ENCODE measurements around the gene BTBD16. TPM values are rescaled to one million over a fixed set of nuclear protein-coding genes. Genes with fewer than 3 reads are reported as not detected.
A peak's percentile ranks its signal among the peaks of the same experiment; 100 is the strongest.

The BTBD16 gene
- total RNA-seq, 1 donor from 2014 or later: 0.35 TPM

- intact Hi-C loops (cut with DNase I): no loop called here
- H3K36me3 ChIP-seq: peaks cover 86% of the 10 kb centered on the region
- no peaks in the 10 kb centered on the region for H3K4me1 ChIP-seq
- H3K27me3 ChIP-seq: no peaks in the 10 kb centered on the region
- no peak for ATAC-seq
- DNase-seq: no peak
- no peaks in the 10 kb centered on the region for H3K9me3 ChIP-seq
- no peak overlapping the region for H3K27ac ChIP-seq
- H3K4me3 ChIP-seq: no peak overlapping the region
- TF ChIP-seq CTCF (IDR thresholded peaks at IDR 0.05): no peak
Measured at GRCh38 chr10:122243550-122243949, 27.5 kb upstream of the BTBD16 start.

- Histone ChIP-seq H3K9me3 (no peaks in the 10 kb centered on the region), H3K27me3 (no peaks in the 10 kb centered on the region), H3K4me1 (no peaks in the 10 kb centered on the region), H3K4me3 (no peak overlapping the region), H3K27ac (no peak overlapping the region), H3K36me3 (peaks cover 86% of the 10 kb centered on the region)
- no peak for ATAC-seq
- TF ChIP-seq CTCF (IDR thresholded peaks at IDR 0.05): no peak
- DNase-seq: no peak
- intact Hi-C loops (cut with DNase I): no loop called here
Measured at GRCh38 chr10:122244001-122244975, 26.8 kb upstream of the BTBD16 start.

GRCh38 chr10:122245136-122245535 is 26.0 kb upstream of the BTBD16 start:
- no peak for TF ChIP-seq CTCF (IDR thresholded peaks at IDR 0.05)
- H3K27me3 ChIP-seq: no peaks in the 10 kb centered on the region
- H3K27ac ChIP-seq: no peak overlapping the region
- H3K36me3 ChIP-seq: peaks cover 83% of the 10 kb centered on the region
- DNase-seq (no peak), ATAC-seq (no peak)
- H3K9me3 ChIP-seq: no peaks in the 10 kb centered on the region
- H3K4me1 ChIP-seq: no peaks in the 10 kb centered on the region
- no peak overlapping the region for H3K4me3 ChIP-seq
- intact Hi-C loops (cut with DNase I): no loop called here

- intact Hi-C loops (cut with DNase I): no loop called here
- no peak for TF ChIP-seq CTCF (IDR thresholded peaks at IDR 0.05)
- Histone ChIP-seq H3K9me3 (no peaks in the 10 kb centered on the region), H3K36me3 (peaks cover 77% of the 10 kb centered on the region), H3K27ac (no peak overlapping the region), H3K4me3 (no peak overlapping the region), H3K27me3 (no peaks in the 10 kb centered on the region), H3K4me1 (no peaks in the 10 kb centered on the region)
- DNase-seq (no peak), ATAC-seq (no peak)
Measured at GRCh38 chr10:122245897-122246296, 25.2 kb upstream of the BTBD16 start.

GRCh38 chr10:122246830-122247520 is 24.1 kb upstream of the BTBD16 start:
- no peak for TF ChIP-seq CTCF (IDR thresholded peaks at IDR 0.05)
- H3K36me3 ChIP-seq: peaks cover 77% of the 10 kb centered on the region
- H3K4me3 ChIP-seq: no peak overlapping the region
- ATAC-seq (peak; percentile 2), DNase-seq (no peak)
- intact Hi-C loops (cut with DNase I): no loop called here
- H3K9me3 ChIP-seq: no peaks in the 10 kb centered on the region
- H3K27me3 ChIP-seq: no peaks in the 10 kb centered on the region
- no peak overlapping the region for H3K27ac ChIP-seq
- H3K4me1 ChIP-seq: no peaks in the 10 kb centered on the region
